GM12878 (cell line): Measurements from ENCODE around the gene MPZL3. TPM values are rescaled to one million over a fixed set of nuclear protein-coding genes. Genes with fewer than 3 reads are reported as not detected.

Source experiments
- CEBPB ChIP-seq, 2 experiments: fragments of 150-350 bp in 1 of 2; IDR thresholded peaks; 2 replicates each; pipeline ENCODE4 v1.6.1; 2012 to 2014; ENCODE audit warnings: low read depth in 2 of 2, low read length in 2 of 2, borderline replicate concordance in 1 of 2, inconsistent platforms in 1 of 2
- EED ChIP-seq: sonication (generic); IDR thresholded peaks from 2 replicates; pipeline ENCODE4 v1.6.1; 2016; ENCODE audit warnings: antibody characterized with exemption, low read depth
- HDGF ChIP-seq: fragments of 450-650 bp; IDR thresholded peaks from 2 replicates; pipeline ENCODE4 v1.6.1; 2016; ENCODE audit warnings: antibody characterized with exemption
- NFIC ChIP-seq: IDR thresholded peaks from 2 replicates; pipeline ENCODE4 v1.6.1; 2012; ENCODE audit warnings: low read depth, mild to moderate bottlenecking, inconsistent platforms, low read length, moderate library complexity
- NFXL1 ChIP-seq: fragments of 450-650 bp; IDR thresholded peaks from 2 replicates; pipeline ENCODE4 v1.6.1; 2017; ENCODE audit warnings: antibody characterized with exemption, mild to moderate bottlenecking, borderline replicate concordance
- NR2F1 ChIP-seq: fragments of 450-650 bp; conservative IDR thresholded peaks from 2 replicates; pipeline ENCODE4 v1.6.1; 2017; ENCODE audit warnings: mild to moderate bottlenecking
- PML ChIP-seq: IDR thresholded peaks from 2 replicates; pipeline ENCODE4 v1.6.1; 2012; ENCODE audit warnings: low read length, inconsistent platforms
- POLR2AphosphoS2 ChIP-seq: IDR thresholded peaks from 2 replicates; pipeline ENCODE4 v1.6.1; 2011; ENCODE audit warnings: low read depth, mild to moderate bottlenecking, low read length, improper control_type of control experiment, moderate library complexity
- RAD51 ChIP-seq: fragments of 450-650 bp; IDR thresholded peaks from 2 replicates; pipeline ENCODE4 v1.6.1; 2016; ENCODE audit warnings: moderate library complexity, mild to moderate bottlenecking, inconsistent platforms
- RB1 ChIP-seq: fragments of 450-650 bp; formaldehyde crosslinking; IDR thresholded peaks from 2 replicates; pipeline ENCODE4 v1.6.1; 2017; ENCODE audit warnings: mild to moderate bottlenecking, borderline replicate concordance
- RFX5 ChIP-seq: IDR thresholded peaks from 2 replicates; pipeline ENCODE4 v1.6.1; 2011; ENCODE audit warnings: low read depth, low read length, improper control_type of control experiment
- SMAD1 ChIP-seq: fragments of 450-650 bp; IDR thresholded peaks from 2 replicates; pipeline ENCODE4 v1.6.1; 2018; ENCODE audit warnings: mild to moderate bottlenecking, low read depth; ENCODE audit not compliant: partially characterized antibody
- TBL1XR1 ChIP-seq: IDR thresholded peaks from 2 replicates; pipeline ENCODE4 v1.6.1; 2012; ENCODE audit warnings: low read depth, low read length, improper control_type of control experiment
- ZNF384 ChIP-seq: IDR thresholded peaks from 2 replicates; pipeline ENCODE4 v1.6.1; 2012; ENCODE audit warnings: low read depth, mild to moderate bottlenecking, low read length, improper control_type of control experiment, borderline replicate concordance
- polyA plus RNA-seq, 11 experiments: library from polyadenylated mRNA; depleted of rRNA in 4 of 11; unstranded in 6 of 11; stranded (reverse) in 5 of 11; fragments of >200 nt; fragmentation: Nextera tagmentation in 4 of 11; fragmentation: Illumina TruSeq in 1 of 11; extraction: Ambion mirVana in 4 of 11; extraction: Trizol in 1 of 11; gene quantifications; 1 replicate in 1 of 11; 2 replicates in 10 of 11; pipeline versions ENCODE4 v1.2.1 to v1.2.3, GENCODE V29; 2011 to 2016; ENCODE audit warnings: inconsistent platforms in 2 of 11, missing spikeins in 2 of 11, low read depth in 1 of 11
- total RNA-seq, 4 experiments: library from RNA; depleted of rRNA in 3 of 4; stranded (reverse); fragments of >200 nt in 3 of 4; fragmentation: Illumina TruSeq in 1 of 4; extraction: Trizol in 1 of 4; gene quantifications; 2 replicates each; pipeline versions ENCODE4 v1.2.1 to v1.2.3, GENCODE V29; 2013 to 2021
- TF ChIP-seq, protein P1 (sequence below): fragments of 450-650 bp; IDR thresholded peaks from 2 replicates; pipeline ENCODE4 v1.6.1; 2018; ENCODE audit warnings: borderline replicate concordance, mild to moderate bottlenecking; ENCODE audit not compliant: partially characterized antibody
- TF ChIP-seq, protein P2 (sequence below): fragments of 450-650 bp; IDR thresholded peaks from 2 replicates; pipeline ENCODE4 v1.6.1; 2016; ENCODE audit warnings: mild to moderate bottlenecking

Gene MPZL3
- total and polyA plus RNA-seq, 10 of the 15 experiments (the other 5 are each of a cell fraction or from before 2014, with no cell fraction given), result 2.1 to 7.5 (median 6.2) TPM

- TF ChIP-seq, protein P1, sequence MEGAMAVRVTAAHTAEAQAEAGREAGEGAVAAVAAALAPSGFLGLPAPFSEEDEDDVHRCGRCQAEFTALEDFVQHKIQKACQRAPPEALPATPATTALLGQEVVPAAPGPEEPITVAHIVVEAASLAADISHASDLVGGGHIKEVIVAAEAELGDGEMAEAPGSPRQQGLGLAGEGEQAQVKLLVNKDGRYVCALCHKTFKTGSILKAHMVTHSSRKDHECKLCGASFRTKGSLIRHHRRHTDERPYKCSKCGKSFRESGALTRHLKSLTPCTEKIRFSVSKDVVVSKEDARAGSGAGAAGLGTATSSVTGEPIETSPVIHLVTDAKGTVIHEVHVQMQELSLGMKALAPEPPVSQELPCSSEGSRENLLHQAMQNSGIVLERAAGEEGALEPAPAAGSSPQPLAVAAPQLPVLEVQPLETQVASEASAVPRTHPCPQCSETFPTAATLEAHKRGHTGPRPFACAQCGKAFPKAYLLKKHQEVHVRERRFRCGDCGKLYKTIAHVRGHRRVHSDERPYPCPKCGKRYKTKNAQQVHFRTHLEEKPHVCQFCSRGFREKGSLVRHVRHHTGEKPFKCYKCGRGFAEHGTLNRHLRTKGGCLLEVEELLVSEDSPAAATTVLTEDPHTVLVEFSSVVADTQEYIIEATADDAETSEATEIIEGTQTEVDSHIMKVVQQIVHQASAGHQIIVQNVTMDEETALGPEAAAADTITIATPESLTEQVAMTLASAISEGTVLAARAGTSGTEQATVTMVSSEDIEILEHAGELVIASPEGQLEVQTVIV, result no peak
- no peak for TF ChIP-seq CEBPB (IDR thresholded peaks at IDR 0.05; ENCODE audit: borderline replicate concordance in 1 of 2, low read depth in 2 of 2, low read length in 2 of 2)
- no peak for TF ChIP-seq NFXL1
- peak; percentile 69 for TF ChIP-seq ZNF384
- no peak for TF ChIP-seq PML
- no peak for TF ChIP-seq SMAD1
- TF ChIP-seq NFIC, result no peak
- TF ChIP-seq POLR2AphosphoS2, result no peak
- TF ChIP-seq RFX5, result no peak
- no peak for TF ChIP-seq RAD51
- TF ChIP-seq TBL1XR1, result no peak
- TF ChIP-seq NR2F1, result 0 out of 2 replicates have a peak, but pooled peaks have one; percentile 15
- TF ChIP-seq RB1, result no peak; the same call in 1 of the 2 replicates
- TF ChIP-seq EED, result 0 out of 2 replicates have a peak, but pooled peaks have one; percentile 20
- TF ChIP-seq, protein P2, sequence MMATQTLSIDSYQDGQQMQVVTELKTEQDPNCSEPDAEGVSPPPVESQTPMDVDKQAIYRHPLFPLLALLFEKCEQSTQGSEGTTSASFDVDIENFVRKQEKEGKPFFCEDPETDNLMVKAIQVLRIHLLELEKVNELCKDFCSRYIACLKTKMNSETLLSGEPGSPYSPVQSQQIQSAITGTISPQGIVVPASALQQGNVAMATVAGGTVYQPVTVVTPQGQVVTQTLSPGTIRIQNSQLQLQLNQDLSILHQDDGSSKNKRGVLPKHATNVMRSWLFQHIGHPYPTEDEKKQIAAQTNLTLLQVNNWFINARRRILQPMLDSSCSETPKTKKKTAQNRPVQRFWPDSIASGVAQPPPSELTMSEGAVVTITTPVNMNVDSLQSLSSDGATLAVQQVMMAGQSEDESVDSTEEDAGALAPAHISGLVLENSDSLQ, result no peak
- TF ChIP-seq HDGF, result peak; percentile 36; the same call in 1 of the 2 replicates
- TF ChIP-seq, all 136 proteins: peak for 13
Observed at GRCh38 chr11:118198370-118198769, 53.8 kb downstream of the MPZL3 start (continued).
